T1000 (cell line): ENCODE measurements around the gene HOXA5.

Source experiments
- DNase-seq: peaks from one replicate; lab custom pipeline; 2025; ENCODE audit warnings: mixed read lengths; lab: John Stamatoyannopoulos, UW

Gene HOXA5

DNA sequence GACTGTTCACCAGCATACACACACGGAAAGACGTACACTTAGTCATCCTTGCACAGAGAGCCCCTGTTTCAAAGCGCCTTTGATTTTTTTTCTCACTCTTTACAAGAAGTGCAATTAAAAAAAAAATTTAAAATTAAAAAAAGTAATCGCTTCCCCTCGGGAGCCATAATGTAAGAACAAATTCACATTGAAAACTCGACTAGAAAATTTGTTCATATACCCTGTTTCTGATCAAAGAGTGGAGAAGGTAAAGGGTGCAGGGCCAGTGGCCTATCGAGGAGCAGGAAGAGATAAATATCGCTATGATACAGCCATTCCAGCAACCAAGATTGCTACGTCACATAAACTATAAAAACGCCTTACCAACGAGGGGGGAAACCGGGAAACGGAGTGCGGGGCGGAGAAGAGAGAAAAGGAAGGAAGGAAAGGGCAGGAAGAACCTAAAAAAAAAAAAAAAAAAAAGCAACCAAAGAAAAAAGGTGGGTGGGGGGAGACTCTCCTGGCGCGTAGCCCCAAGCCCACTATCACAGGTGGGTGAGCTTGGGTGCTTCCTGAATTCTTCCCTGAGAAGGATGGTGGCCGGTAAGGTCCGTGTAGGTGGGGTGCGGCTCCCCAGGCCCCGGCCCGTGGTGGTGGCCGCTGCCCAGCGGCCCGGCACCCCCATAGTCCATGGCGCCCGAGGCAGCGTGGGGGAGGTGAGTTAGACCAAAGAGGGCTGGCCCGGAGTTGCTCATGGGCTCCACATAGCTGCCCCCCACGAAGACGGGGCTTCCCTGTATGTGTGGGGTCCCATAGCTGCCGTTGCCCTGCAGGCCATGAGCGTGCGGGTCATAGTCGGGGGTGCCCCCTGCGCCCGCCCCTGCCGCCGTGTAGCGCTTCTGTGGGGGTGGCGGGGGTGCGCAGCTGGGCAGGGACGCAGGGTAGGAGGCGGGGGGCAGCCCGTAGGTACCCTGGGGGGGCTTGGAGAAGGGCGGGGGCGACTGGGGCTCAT, 35.8 kb downstream of the HOXA5 start:
- no peak for DNase-seq

DNA sequence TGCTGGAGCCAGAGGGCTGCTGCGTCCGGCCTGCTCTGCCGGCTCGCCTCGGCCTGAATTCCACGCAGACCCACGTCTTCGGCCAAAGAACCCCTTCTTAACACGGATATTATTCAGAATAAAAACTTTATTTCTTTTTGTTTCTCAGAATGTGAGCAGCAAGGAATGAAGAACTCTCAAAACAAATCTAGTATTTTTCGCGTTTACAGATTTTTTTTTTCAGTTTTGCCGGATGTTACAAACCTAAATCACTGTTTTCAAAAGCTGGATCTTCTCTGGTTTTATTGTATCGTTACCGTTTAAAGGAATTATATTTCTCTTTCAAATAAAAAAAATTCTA, 36.6 kb downstream of the HOXA5 start:
- DNase-seq: no peak

- no peak for DNase-seq
Measured at GRCh38 chr7:27106181-27106900, 37.1 kb downstream of the HOXA5 start.

DNA sequence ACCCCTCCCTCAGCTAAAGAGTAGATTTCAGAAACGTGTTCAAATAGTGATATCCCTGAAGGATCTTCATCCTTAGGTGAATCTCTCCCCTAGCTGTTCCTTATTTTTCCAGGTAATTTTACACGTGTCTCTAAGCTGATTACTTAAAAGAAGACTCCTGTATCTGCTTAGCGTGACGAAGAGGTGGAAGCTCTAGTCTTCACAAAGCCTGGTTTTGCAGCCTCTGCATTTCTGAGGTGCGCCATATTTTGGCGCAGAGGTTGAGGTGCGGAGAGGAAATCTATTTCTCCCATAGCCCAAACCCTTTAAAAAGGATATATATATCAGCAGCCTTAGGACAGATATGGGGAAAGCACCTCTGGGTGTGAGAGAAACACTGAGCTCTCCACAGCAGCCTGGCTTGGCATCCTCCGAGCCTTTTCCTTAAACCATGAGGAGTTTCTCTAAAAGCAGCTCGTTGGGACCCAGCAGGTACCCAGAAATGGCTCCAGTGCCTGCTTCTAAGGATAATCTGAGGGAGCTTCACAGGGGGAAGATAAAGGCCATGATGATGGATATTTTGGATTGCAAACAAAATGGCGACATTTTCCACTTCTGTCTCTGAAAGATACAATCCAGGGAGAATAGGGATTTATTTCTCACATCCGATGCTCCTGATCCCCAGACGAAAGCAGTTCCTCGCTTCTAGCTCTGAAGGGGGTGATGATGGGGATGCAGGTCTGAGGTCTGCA, 38.0 kb downstream of the HOXA5 start:
- DNase-seq: no peak

DNA sequence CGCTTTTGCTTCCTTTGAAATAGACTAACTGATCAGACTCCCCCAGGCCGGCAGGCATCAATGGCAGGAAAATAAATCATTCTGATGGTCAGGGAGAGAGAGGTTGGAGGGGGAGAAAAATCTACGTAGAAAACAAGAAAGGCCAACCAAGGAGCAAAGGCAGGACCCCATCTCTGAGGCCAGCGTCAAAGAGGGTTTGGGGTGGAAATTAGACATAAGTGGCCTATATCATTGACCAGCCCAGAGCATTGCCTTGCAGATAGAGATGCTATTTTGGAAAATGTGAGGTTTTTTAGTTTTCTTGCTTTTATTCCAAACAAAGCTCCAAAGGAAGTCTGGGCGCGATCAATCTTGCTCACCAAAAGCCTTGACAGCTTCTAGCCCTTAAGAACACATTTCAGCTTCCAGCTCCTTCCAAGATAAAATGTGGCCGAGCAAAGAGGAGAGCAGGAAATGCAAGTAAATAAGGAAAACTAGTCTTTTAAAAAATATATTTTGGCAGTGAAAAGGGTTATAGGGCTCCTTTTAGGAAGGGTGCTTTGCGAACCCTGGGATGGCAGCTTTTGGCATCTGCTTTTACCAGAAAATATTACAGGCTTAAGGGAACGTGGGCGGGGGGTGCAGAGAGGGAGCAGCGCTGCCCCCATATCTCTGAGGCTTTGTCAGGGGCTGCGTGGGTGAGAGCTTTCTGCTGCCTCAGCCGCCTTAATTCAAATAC, 39.0 kb downstream of the HOXA5 start:
- DNase-seq: no peak

DNA sequence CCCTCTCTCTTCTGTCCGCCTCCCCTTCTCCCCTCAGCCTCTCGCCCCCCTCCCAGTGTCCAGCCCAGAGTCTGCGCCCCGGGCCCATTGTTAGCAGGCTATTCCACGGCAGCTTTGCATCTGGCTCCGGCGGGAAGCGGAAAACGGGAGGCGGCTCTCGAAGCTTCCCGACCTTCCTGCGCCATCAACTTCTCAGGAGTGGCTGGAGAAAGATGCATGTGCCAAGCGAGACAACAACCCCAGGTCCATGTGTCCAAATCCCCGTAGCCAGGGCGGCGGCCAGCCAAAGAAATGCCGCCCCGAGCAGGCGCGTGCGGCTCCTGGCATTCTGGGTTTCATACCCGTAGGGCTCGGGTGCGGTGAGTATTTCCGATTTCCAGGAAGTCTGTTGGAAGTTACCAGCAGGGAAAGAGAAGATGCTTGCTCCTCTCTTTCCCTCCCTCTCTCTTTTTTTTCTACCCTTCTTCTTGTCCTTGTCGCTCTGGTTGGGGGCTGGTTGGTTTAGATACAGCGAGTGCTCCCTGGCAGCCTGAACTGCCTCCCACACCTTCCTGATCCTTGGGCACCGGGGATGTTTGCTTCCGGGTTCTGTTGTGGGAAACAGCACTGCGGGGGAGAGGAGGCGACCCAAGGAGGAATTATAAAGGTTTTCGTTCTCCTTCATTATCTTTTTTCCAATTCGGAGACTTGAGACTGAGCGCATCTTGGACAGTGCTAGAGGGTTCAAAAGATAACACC, 39.8 kb downstream of the HOXA5 start:
- no peak for DNase-seq

DNA sequence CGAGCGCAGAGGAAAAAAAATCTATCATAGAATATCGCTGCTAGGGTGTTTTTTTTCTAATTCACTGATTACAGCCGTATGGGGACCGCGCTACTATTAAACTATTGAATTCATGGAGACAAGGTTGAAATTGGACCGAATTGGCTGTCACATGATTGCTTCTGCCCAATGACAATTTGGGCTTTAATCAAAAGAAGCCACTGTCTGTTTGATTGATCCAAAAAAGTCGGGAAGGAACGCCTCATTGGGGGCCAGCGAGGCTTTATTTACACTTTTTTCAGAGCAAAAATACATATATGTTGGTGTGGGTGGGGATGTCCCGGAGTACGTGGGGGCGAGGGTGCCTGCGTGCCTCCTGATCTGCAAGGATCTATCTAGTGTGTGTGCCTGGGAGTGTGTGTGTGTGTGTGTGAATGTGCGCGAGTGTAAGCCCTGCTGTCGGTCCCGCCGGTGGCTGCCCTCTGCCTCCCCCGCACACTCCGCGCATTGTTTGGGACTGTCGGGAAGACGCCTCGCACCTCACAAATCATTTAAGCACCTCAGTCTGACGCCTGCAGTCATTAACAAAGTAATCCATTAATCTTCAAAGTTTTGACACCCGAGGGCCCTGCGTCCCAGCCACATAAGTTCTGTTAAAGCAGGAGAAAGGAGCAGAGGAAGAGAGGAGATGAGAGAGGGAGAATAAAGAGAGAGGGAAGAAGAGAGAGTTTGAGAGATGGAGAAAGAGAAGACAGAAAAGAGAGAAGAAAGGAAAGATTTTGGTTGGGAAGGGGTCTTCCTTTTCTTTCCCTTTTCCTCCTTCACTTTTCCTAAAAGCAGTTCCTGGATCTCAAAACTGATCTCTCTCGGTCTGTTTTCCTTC, 40.7 kb downstream of the HOXA5 start, which contains the start of gene HOXA2:
Gene HOXA2, minus strand, starts transcription at position 103 of the 862 bp plus-strand sequence. CDS start 183 bp downstream, outside the sequence.
- DNase-seq: no peak

DNA sequence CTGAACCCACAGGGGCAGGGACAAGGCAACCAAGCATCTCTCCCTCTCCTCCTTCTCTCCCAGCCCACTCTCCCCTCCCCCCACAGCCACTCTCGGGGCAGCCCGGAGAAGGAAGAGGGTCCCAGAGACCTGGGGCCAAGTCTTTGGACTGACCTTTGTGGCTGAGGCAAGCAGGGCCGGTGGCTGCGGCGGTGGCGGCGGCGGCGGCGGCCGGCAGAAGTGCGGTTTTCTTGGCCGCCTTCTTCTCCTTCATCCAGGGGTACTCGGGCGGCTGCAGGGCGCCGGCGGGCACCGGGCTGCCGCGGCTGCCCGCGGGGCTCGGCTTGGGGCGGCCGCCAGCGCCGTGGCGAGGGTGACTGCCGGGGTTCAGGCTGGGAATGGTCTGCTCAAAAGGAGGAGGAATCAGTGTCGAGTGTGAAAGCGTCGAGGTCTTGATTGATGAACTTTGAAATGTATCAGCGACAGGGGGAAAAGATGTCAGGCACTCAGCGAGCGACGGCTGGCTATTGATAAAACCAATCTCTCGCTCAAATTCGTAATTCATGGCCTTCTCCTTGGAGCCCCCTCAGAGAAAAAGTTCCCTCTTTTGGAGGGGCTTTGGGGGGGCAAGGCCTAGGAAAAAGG, 41.4 kb downstream of the HOXA5 start:
- DNase-seq: no peak

DNA sequence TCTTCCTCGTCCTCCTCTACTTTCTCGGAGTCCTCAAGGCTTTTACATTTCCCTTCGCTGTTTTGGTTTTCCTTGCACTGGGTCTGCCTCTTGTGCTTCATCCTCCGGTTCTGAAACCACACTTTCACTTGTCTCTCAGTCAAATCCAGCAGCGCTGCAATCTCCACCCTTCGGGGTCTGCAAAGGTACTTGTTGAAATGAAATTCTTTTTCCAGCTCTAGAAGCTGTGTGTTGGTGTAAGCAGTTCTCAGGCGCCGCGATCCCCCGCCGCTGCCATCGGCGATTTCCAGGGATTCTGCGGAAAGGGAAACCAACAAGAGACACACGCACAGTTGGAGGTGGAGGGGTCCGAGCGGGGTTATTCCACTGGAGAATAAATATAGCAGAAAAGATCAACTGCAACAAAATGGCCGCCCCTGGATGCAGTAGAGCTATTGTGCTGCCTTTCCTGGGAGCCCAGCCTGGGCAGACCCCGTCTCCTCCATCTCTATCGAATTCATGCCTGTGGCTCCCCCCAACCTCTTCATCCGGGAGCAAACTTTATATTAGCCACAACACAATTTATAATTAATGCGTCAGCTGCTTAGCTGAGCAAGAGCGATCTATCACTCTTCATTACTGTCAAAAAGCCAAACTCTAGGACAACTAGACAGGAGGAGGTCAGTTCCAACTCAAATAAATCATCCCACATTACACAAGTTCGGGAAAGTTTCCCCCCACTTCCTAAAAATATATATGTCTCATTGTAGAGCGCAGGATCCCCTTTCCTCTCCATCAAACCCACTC, 42.1 kb downstream of the HOXA5 start:
- DNase-seq: no peak

- DNase-seq: no peak
Measured at GRCh38 chr7:27100694-27101170, 42.7 kb downstream of the HOXA5 start.

GRCh38 chr7:27099453-27100370, 43.8 kb downstream of the HOXA5 start:
- DNase-seq: no peak

DNA sequence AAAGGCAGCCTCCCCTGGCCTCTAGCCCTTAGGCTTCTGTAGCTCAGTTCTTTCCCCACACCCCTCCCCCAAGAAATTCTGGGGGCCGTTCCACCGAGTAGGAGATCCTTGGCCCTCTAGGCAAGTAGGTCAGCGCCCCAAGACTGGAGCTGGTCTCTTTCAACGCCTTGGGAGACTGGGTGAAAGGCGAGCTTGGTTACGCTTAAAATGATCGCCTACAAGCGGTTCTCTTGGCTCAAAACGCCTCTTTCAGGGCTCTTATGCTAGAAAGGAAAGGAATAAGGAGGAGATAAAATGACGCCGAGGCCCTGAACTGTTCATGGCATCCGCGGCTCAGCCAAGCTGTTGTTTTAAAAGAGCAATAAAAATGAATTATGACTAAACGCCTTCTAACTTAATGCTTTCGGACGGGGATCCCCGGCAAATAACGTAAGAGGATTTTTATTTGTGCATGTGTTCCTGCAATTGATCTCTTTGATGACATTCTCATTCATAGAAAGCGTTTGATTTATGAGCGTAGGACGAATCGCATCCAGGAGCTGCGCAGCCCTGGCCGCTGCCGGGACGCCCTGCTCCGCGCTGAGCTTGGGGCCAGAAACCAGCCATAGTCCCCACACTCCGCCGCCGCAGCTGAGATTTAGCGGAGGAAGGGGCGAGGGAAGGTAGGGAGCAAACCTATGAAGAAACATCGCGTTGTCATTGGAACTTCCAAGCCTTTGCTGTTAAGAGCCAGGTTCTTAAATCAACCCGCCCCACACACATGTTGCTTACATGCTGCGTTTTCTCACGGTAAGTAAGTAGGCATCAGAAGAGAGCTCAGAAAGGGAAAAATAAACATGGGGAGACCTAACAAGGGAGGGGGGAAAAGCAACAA, 44.7 kb downstream of the HOXA5 start:
- no peak for DNase-seq

DNA sequence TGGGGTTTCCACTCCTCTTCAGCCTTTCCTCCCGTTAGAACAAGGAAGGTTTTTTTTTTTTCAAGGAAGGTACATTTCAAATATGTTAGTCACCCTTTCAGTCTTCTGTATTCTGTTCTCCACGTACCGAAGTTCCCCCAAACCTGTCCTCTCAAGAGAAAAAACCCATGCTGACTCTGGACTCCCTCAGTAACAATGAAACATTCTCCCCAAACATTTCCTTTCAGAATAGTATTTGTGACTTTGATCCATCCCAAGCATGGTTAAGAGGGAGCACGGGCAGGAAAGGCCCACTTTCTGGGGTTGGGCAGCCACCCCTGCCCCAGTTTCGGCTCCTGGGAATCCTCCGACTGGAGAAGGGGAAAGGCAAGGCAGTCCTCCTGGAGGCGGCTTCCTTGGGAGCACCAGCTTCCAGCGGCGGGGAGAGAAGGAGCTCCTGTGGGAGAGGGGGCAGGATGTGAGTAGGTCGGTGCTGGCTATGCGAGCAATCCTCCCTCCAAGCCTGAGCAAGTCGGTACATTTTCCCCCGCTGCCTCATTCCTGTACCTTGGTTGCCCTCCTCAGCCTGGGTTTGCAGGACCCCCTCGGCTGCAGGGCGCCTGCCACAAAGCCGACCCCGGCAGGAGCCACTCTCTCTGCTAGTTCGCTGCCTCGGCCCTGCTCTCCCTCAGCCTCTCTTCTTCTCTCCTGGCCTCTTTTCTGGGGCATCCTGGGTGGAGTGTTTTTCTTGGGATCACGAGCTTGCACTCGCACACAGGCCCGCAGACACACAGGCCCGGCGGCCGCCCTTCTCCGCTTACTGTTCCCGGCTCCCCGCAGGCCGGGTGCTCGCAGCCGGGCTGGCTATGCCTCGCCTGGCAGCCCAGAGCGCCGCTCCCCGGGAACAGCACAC, 45.5 kb downstream of the HOXA5 start:
- no peak for DNase-seq

DNA sequence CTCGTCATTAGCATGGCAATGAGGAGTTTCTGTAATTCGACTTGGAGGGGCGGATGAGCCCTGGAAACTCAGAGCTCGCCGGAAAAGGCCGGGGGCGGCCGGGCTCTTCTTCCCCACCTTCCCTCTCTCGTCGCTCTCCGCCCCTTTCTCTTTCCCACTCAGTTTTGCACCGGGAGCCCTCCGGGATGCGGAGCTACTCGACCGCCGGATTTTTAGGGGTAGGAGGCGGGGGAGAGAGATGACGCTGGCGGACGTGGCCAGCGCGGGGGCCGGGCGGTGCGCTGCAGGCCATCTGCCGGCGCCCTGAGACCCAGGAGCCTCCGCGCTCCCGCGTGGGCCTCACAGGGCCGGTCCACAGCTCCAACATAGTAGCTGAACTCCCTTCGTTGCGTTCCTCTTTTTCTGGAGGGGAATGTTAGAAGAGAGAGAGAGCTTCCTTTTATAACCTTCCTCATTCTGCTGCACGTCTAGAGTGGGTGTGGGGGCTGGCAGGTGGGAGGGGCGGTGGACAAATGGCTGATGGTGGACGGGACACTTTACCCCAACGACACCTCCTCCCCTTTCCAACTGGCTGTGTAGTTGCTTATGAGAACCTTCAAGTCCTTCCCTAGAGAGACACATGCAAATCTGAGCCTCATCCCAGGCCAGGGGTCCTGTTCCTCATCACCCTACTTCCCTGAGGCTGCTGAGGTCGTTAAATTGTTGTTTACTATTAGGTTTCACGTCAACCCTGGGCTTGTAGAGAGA, 46.5 kb downstream of the HOXA5 start:
- DNase-seq: no peak
